Fibroblast of lung (primary cell): ENCODE measurements around the gene C1orf185. TPM values are rescaled to one million over a fixed set of nuclear protein-coding genes. Genes with fewer than 3 reads are reported as not detected.

Source experiments
- DNase-seq, 2 donors: peaks; one replicate each; pipeline versions ENCODE4 v3.0.0 to v3.0.0-alpha.2; 2010; ENCODE audit warnings: low read depth in 2 of 2
- H2AFZ ChIP-seq: 2 replicates; pipeline ENCODE4 v1.5.1; 2012; ENCODE audit warnings: low read length, control low read depth, inconsistent platforms
- H3K27ac ChIP-seq: 2 replicates; pipeline ENCODE4 v1.5.1; 2011; ENCODE audit warnings: low read length, control low read depth; ENCODE audit not compliant: insufficient read depth
- H3K27me3 ChIP-seq: 2 replicates; pipeline ENCODE4 v1.5.1; 2011; ENCODE audit warnings: mild to moderate bottlenecking, low read length; ENCODE audit not compliant: control insufficient read depth, insufficient read depth
- H3K36me3 ChIP-seq: 2 replicates; pipeline ENCODE4 v1.5.1; 2011; ENCODE audit warnings: low read length; ENCODE audit not compliant: control insufficient read depth, insufficient read depth
- H3K4me1 ChIP-seq: 2 replicates; pipeline ENCODE4 v1.5.1; 2011; ENCODE audit warnings: low read length; ENCODE audit not compliant: control insufficient read depth, insufficient read depth; ENCODE audit errors: extremely low read depth
- H3K4me2 ChIP-seq: 2 replicates; pipeline ENCODE4 v1.5.1; 2011; ENCODE audit warnings: low read length, control low read depth; ENCODE audit not compliant: insufficient read depth; ENCODE audit errors: extremely low read depth
- H3K4me3 ChIP-seq, 4 experiments: fragments of 200-600 bp in 1 of 4; sonication (generic) in 1 of 4; replicated peaks in 1 of 4; 2 replicates each; pipeline ENCODE4 v1.5.1; 2011 to 2016; ENCODE audit warnings: low read length in 4 of 4, low read depth in 3 of 4, mild to moderate bottlenecking in 3 of 4, control low read depth in 2 of 4, inconsistent platforms in 1 of 4, mixed read lengths in 1 of 4; ENCODE audit not compliant: insufficient read depth in 1 of 4; ENCODE audit errors: control extremely low read depth in 1 of 4
- H3K79me2 ChIP-seq: 2 replicates; pipeline ENCODE4 v1.5.1; 2012; ENCODE audit warnings: mild to moderate bottlenecking, low read length, inconsistent platforms; ENCODE audit not compliant: control insufficient read depth, insufficient read depth
- H3K9ac ChIP-seq: 2 replicates; pipeline ENCODE4 v1.5.1; 2011; ENCODE audit warnings: mild to moderate bottlenecking, low read length, control low read depth; ENCODE audit not compliant: insufficient read depth
- H3K9me3 ChIP-seq: 2 replicates; pipeline ENCODE4 v1.5.1; 2012; ENCODE audit warnings: low read depth, low read length; ENCODE audit not compliant: control insufficient read depth, insufficient read depth
- H4K20me1 ChIP-seq: 2 replicates; pipeline ENCODE4 v1.5.1; 2011; ENCODE audit warnings: low read length; ENCODE audit not compliant: control insufficient read depth, insufficient read depth; ENCODE audit errors: extremely low read depth
- CTCF ChIP-seq, 2 donors: IDR thresholded peaks in 1 of 2; conservative IDR thresholded peaks in 1 of 2; 1 replicate in 1 of 2; 2 replicates in 1 of 2; pipeline ENCODE4 v1.5.1; 2011 to 2012; ENCODE audit warnings: low read length in 2 of 2, control low read depth in 1 of 2, inconsistent platforms in 1 of 2, low read depth in 1 of 2, mild to moderate bottlenecking in 1 of 2
- EZH2 ChIP-seq: IDR thresholded peaks from 2 replicates; pipeline ENCODE4 v1.5.1; 2012; ENCODE audit warnings: low read length, control low read depth, mild to moderate bottlenecking; ENCODE audit errors: missing control alignments
- polyA plus RNA-seq, 2 donors: library from polyadenylated mRNA; depleted of rRNA in 1 of 2; stranded (reverse) in 1 of 2; unstranded in 1 of 2; fragments of >200 nt; gene quantifications; 2 replicates each; pipeline ENCODE4 v1.2.1, GENCODE V29; 2011 to 2012; ENCODE audit warnings: missing spikeins in 1 of 2
- total RNA-seq: library from RNA; depleted of rRNA; stranded (reverse); fragments of >200 nt; gene quantifications from 2 replicates; pipeline ENCODE4 v1.2.1, GENCODE V29; 2014

C1orf185 gene
- total and polyA plus RNA-seq, 2 donors (not counting 1 experiment from before 2014, with no cell fraction given) = not detected

- Histone ChIP-seq H3K36me3 (no peaks in the 10 kb centered on the region), H3K4me3 (no peak overlapping the region), H4K20me1 (no peaks in the 10 kb centered on the region), H3K27me3 (no peaks in the 10 kb centered on the region), H3K27ac (no peak overlapping the region), H2AFZ (no peak overlapping the region), H3K4me2 (no peak overlapping the region), H3K79me2 (no peaks in the 10 kb centered on the region), H3K4me1 (no peaks in the 10 kb centered on the region), H3K9ac (no peak overlapping the region), H3K9me3 (no peaks in the 10 kb centered on the region)
- TF ChIP-seq CTCF (conservative IDR thresholded peaks at IDR 0.05 in 1 of 2, IDR thresholded peaks at IDR 0.05 in 1 of 2; ENCODE audit: low read depth in 1 of 2, low read length in 2 of 2) = no peak
- no peak for TF ChIP-seq EZH2
- DNase-seq = no peak
These were observed 45.4 kb downstream of the C1orf185 start for GRCh38 chr1:51147394-51147793.

- H3K27me3 ChIP-seq = peaks cover 2% of the 10 kb centered on the region
- no peak overlapping the region for H2AFZ ChIP-seq
- H3K79me2 ChIP-seq = no peaks in the 10 kb centered on the region
- no peak overlapping the region for H3K4me2 ChIP-seq
- H3K4me3 ChIP-seq = no peak overlapping the region
- H3K4me1 ChIP-seq = no peaks in the 10 kb centered on the region
- H3K27ac ChIP-seq = no peak overlapping the region
- no peak for DNase-seq
- TF ChIP-seq CTCF (conservative IDR thresholded peaks at IDR 0.05 in 1 of 2, IDR thresholded peaks at IDR 0.05 in 1 of 2; ENCODE audit: low read depth in 1 of 2, low read length in 2 of 2) (no peak), EZH2 (no peak)
- no peaks in the 10 kb centered on the region for H3K9me3 ChIP-seq
- no peaks in the 10 kb centered on the region for H4K20me1 ChIP-seq
- H3K36me3 ChIP-seq = no peaks in the 10 kb centered on the region
- H3K9ac ChIP-seq = no peak overlapping the region
These were observed 52.7 kb downstream of the C1orf185 start for GRCh38 chr1:51154776-51155175.

GRCh38 chr1:51156752-51157151 is 54.7 kb downstream of the C1orf185 start:
- Histone ChIP-seq H3K4me2 (no peak overlapping the region), H3K27ac (no peak overlapping the region)

More at GRCh38 chr1:51156752-51157151, 54.7 kb downstream of the C1orf185 start:
- H4K20me1 ChIP-seq = no peaks in the 10 kb centered on the region
- no peaks in the 10 kb centered on the region for H3K36me3 ChIP-seq
- no peaks in the 10 kb centered on the region for H3K4me1 ChIP-seq
- no peak overlapping the region for H3K4me3 ChIP-seq
- no peak for TF ChIP-seq CTCF (conservative IDR thresholded peaks at IDR 0.05 in 1 of 2, IDR thresholded peaks at IDR 0.05 in 1 of 2; ENCODE audit: low read depth in 1 of 2, low read length in 2 of 2)
- no peak for TF ChIP-seq EZH2
- H3K9me3 ChIP-seq = no peaks in the 10 kb centered on the region
- no peaks in the 10 kb centered on the region for H3K79me2 ChIP-seq
- no peak for DNase-seq
- H3K27me3 ChIP-seq = peaks cover 2% of the 10 kb centered on the region
- H3K9ac ChIP-seq = no peak overlapping the region
- no peak overlapping the region for H2AFZ ChIP-seq
